ENCODE measurements around the gene TTBK2.

- TF ChIP-seq CTCF (IDR thresholded peaks at IDR 0.05) (no peak), EZH2 (IDR thresholded peaks at IDR 0.05; ENCODE audit: borderline replicate concordance, insufficient read depth, low read depth, low read length, poor library complexity, severe bottlenecking) (no peak)
Measured at GRCh38 chr15:42914728-42915497, 5.7 kb downstream of the TTBK2 start.

Data from B cell (primary cell).